Ovary (tissue), 9 donors: ENCODE measurements around the gene PRICKLE3. TPM values are rescaled to one million over a fixed set of nuclear protein-coding genes. Genes with fewer than 3 reads are reported as not detected.

Source experiments
- DNase-seq, 5 donors: peaks; one replicate each; pipeline ENCODE4 v3.0.0-alpha.2; 2019 to 2020
- H3K27ac ChIP-seq, 2 donors: fragments of 200-600 bp; one replicate each; pipeline versions ENCODE4 v1.5.1 to v1.8.0; 2019 to 2022
- H3K27me3 ChIP-seq: fragments of 200-600 bp; one replicate; pipeline ENCODE4 v1.8.0; 2022
- H3K36me3 ChIP-seq: fragments of 200-600 bp; sonication (generic); one replicate; pipeline ENCODE4 v1.5.1; 2019
- H3K4me1 ChIP-seq: one replicate; pipeline ENCODE4 v1.8.1; 2013; ENCODE audit warnings: mild to moderate bottlenecking, moderate library complexity; ENCODE audit not compliant: insufficient read depth
- H3K4me3 ChIP-seq: fragments of 200-600 bp; sonication (generic); one replicate; pipeline ENCODE4 v1.5.1; 2017
- H3K9me3 ChIP-seq, 2 donors: fragments of 200-600 bp in 1 of 2; sonication (generic) in 1 of 2; one replicate each; pipeline versions ENCODE4 v1.5.1 to v1.8.1; 2013 to 2019; ENCODE audit warnings: mild to moderate bottlenecking in 1 of 2, moderate library complexity in 1 of 2
- EP300 ChIP-seq: sonication (generic); formaldehyde crosslinking; IDR thresholded peaks from one replicate; pipeline ENCODE4 v1.6.1; 2017; ENCODE audit warnings: antibody characterized with exemption
- POLR2A ChIP-seq: fragments of 450-650 bp; IDR thresholded peaks from one replicate; pipeline ENCODE4 v1.6.1; 2017; ENCODE audit warnings: antibody characterized with exemption, mild to moderate bottlenecking, moderate library complexity
- WGBS, 3 donors: extraction: QIAGEN DNeasy Blood & Tissue Kit in 1 of 3; methylation state at CpG; one replicate each; pipeline versions ENCODE4 v1.1.5 to v1.1.7; 2013 to 2017; 5-methylcytosine and 5-hydroxymethylcytosine counted together
- intact Hi-C, 4 donors: fragments of 100-400 bp; cut with DNase I; formaldehyde crosslinking; loops; one replicate each; pipeline versions ENCODE4 v1.11.0 to v1.15.1; 2022 to 2023
- polyA plus RNA-seq, 2 donors: library from polyadenylated mRNA; stranded (reverse); fragments of 200-250 nt in 1 of 2; fragments of 350-450 nt in 1 of 2; fragmentation: Illumina TruSeq in 1 of 2; extraction: RNeasy Lipid Tissue Mini Kit (QIAGEN cat#74804) in 1 of 2; gene quantifications; one replicate each; pipeline ENCODE4 v1.2.3, GENCODE V29; 2013 to 2014
- total RNA-seq, 7 donors: library from RNA; depleted of rRNA in 2 of 7; stranded (reverse); fragments of >200 nt in 2 of 7; fragmentation: NEBNext Ultra II Directional in 3 of 7; extraction: Animal tissue kit (Norgen Biotek cat#: 25700) in 3 of 7; gene quantifications; one replicate each; pipeline versions ENCODE4 v1.1.0 to v1.2.4, GENCODE V29; 2016 to 2023
- TF ChIP-seq, protein P1 (sequence below), 3 donors: fragments of 450-650 bp in 2 of 3; fragments of 200-600 bp in 1 of 3; IDR thresholded peaks; one replicate each; pipeline versions ENCODE4 v1.5.1 to v1.8.0; 2016 to 2022; ENCODE audit warnings: antibody characterized with exemption in 3 of 3, mild to moderate bottlenecking in 1 of 3
- donor health status: DM: no; HTN: no; CAD: no; lungs with moderate emphysema.
- donor health status: DM: no; HTN: no; CAD: no.
- donor health status: Bipolar disorder and iron deficiency.
- donor health status: DM: yes; HTN: yes; CAD: no.
- donor health status: DM: no; HTN: no; CAD: no.
- donor health status: DM: yes; HTN: yes; CAD: no.

The PRICKLE3 gene
- total and polyA plus RNA-seq, 9 donors = 3.5 to 15.1 (median 11.4) TPM

DNA sequence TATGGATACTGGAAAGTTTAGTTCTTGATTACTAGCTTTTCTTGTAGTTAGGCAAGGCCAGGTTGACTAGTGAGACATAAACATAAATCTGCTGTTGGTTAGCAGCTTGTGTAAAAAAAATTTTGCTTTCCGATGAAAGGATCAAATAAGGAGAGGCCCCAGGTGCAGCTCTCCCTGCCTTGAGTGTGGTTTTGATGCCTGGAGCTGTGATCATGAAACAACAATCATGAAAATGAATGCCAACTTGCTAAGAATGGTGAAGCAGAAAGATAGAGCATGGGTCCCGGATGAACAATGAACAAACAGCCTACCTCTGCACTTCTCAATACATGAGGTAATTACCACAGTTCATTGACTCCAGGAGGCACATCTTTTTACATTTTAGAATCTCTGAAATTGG is 28.2 kb upstream of the PRICKLE3 start:
- no peak overlapping the region for H3K27ac ChIP-seq
- intact Hi-C loops = no loop called here
- peaks cover 0 to 5% of the 10 kb centered on the region in 2 donors for H3K9me3 ChIP-seq
- H3K36me3 ChIP-seq = no peaks in the 10 kb centered on the region
- WGBS, 3 donors = 61 to 76% (median 71%) methylated on average over 2 of the region's 2 CpGs
- DNase-seq = no peak
- TF ChIP-seq POLR2A (no peak), EP300 (no peak)
- H3K4me3 ChIP-seq = no peak overlapping the region
- no peaks in the 10 kb centered on the region for H3K4me1 ChIP-seq
- H3K27me3 ChIP-seq = no peaks in the 10 kb centered on the region

DNA sequence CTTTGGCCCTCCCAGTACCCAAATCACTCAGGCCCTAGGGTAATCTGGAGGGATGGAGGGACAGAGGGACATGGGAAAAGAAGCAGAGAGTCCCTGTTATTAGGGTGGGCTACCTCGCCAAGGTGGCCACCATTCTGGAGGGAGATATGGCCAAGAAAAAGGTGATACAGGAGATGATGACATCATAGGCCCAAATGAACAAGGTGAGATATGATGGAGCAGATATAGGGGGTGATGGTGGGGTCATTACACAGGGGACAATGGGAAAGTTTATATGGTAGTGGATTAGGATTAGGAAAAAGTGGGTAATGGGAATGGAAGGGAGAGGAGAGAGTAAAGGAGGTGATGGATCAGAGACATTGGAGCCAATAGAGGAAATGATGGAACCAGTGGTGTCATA is 26.7 kb upstream of the PRICKLE3 start:
- intact Hi-C loops = no loop called here
- Histone ChIP-seq H3K36me3 (no peaks in the 10 kb centered on the region), H3K9me3 (peaks cover 0 to 1% of the 10 kb centered on the region in 2 donors), H3K27ac (no peak overlapping the region), H3K4me3 (no peak overlapping the region), H3K27me3 (no peaks in the 10 kb centered on the region), H3K4me1 (no peaks in the 10 kb centered on the region)
- TF ChIP-seq EP300 (no peak), POLR2A (no peak)
- TF ChIP-seq, protein P1, sequence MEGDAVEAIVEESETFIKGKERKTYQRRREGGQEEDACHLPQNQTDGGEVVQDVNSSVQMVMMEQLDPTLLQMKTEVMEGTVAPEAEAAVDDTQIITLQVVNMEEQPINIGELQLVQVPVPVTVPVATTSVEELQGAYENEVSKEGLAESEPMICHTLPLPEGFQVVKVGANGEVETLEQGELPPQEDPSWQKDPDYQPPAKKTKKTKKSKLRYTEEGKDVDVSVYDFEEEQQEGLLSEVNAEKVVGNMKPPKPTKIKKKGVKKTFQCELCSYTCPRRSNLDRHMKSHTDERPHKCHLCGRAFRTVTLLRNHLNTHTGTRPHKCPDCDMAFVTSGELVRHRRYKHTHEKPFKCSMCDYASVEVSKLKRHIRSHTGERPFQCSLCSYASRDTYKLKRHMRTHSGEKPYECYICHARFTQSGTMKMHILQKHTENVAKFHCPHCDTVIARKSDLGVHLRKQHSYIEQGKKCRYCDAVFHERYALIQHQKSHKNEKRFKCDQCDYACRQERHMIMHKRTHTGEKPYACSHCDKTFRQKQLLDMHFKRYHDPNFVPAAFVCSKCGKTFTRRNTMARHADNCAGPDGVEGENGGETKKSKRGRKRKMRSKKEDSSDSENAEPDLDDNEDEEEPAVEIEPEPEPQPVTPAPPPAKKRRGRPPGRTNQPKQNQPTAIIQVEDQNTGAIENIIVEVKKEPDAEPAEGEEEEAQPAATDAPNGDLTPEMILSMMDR (IDR thresholded peaks at IDR 0.05) = no peak
- DNase-seq = no peak
- WGBS, 3 donors = 48 to 68% (median 49%) methylated on average over 1 of the region's 1 CpG

DNA sequence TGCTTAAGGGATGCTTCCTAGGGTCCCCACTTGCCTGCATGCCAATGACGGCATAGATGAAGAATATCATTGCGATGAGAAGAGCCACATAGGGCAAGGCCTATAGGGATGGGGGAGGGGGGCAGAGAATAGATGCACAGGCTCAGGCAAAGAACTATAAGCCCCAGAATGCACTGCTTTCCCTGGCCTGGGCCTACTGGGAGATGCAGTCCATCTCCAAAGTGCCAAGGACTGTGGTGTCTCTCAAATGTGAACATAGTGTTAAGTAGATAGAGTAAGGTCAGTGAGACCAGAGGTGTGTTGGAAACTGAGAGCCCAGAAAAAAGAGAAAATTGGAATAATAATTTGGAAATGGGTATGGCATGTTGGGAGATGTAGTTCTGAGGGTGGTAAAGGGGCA is 26.0 kb upstream of the PRICKLE3 start:
- Histone ChIP-seq H3K36me3 (no peaks in the 10 kb centered on the region), H3K27me3 (no peaks in the 10 kb centered on the region), H3K4me1 (no peaks in the 10 kb centered on the region), H3K4me3 (no peak overlapping the region), H3K27ac (no peak overlapping the region), H3K9me3 (no peaks in the 10 kb centered on the region)
- TF ChIP-seq POLR2A (no peak), EP300 (no peak)
- TF ChIP-seq, protein P1 (IDR thresholded peaks at IDR 0.05) = no peak
- intact Hi-C loops = no loop called here
- WGBS, 3 donors = 85 to 91% (median 90%) methylated on average over 2 of the region's 2 CpGs
- DNase-seq = no peak

- WGBS, 3 donors = 70 to 76% (median 75%) methylated on average over 9 of the region's 9 CpGs
- no peak for DNase-seq
- no peak for TF ChIP-seq POLR2A
- TF ChIP-seq, protein P1 (IDR thresholded peaks at IDR 0.05) = no peak
- no peak for TF ChIP-seq EP300
- Histone ChIP-seq H3K4me1 (no peaks in the 10 kb centered on the region), H3K27me3 (no peaks in the 10 kb centered on the region), H3K36me3 (no peaks in the 10 kb centered on the region), H3K27ac (no peak overlapping the region), H3K4me3 (no peak overlapping the region), H3K9me3 (no peaks in the 10 kb centered on the region)
- intact Hi-C loops = no loop called here
Measured at GRCh38 chrX:49211074-49211473, 24.9 kb upstream of the PRICKLE3 start.

- no peak overlapping the region for H3K4me3 ChIP-seq
- DNase-seq = no peak
- intact Hi-C loops = no loop called here
- no peaks in the 10 kb centered on the region for H3K27me3 ChIP-seq
- TF ChIP-seq, protein P1 (IDR thresholded peaks at IDR 0.05) = no peak
- TF ChIP-seq POLR2A = no peak
- no peak for TF ChIP-seq EP300
- 62 to 71% (median 63%) methylated on average over 8 of the region's 8 CpGs for WGBS, 3 donors
- H3K9me3 ChIP-seq = no peaks in the 10 kb centered on the region
- H3K27ac ChIP-seq = no peak overlapping the region
- no peaks in the 10 kb centered on the region for H3K4me1 ChIP-seq
- no peaks in the 10 kb centered on the region for H3K36me3 ChIP-seq
Measured at GRCh38 chrX:49210406-49210805, 24.2 kb upstream of the PRICKLE3 start.
